Measurements from ENCODE around the gene WWP2.

Gene WWP2

DNA sequence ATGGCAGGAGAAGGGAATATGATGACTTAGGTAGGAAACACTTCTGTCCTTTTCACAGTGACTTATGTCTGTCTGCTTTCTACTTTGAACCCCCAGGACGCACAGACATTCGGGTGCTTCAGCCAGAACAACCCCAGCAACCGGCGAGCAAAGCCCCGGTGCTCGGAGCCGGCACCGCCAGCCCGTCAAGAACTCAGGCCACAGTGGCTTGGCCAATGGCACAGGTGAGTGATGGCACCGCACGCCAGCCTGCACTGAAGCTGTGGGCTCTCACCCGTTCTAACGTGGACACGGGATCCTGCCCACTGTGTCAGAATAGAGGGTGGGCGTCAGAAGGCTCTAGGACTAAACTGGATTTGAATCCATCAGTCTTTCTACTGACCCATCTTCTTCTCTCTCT lies 109.6 kb downstream of the WWP2 start:
- Histone ChIP-seq H3K4me1 (ENCODE audit: control insufficient read depth, insufficient read depth, low read length) (no peaks in the 10 kb centered on the region), H3K27ac (ENCODE audit: low read length) (no peak overlapping the region), H3K9me3 (ENCODE audit: control insufficient read depth, insufficient read depth, low read length) (no peaks in the 10 kb centered on the region), H3K27me3 (ENCODE audit: control insufficient read depth, insufficient read depth, low read length) (no peaks in the 10 kb centered on the region), H3K4me3 (ENCODE audit: low read length) (no peak overlapping the region), H3K36me3 (ENCODE audit: control insufficient read depth, insufficient read depth, low read length) (peaks cover 4% of the 10 kb centered on the region; the same call in 1 of the 2 replicates)
- no peak for DNase-seq (ENCODE audit: low read depth, low spot score)
- no CpG with 5 or more reads among the region's 15 CpGs for WGBS (ENCODE audit: insufficient coverage, insufficient read length)

DNA sequence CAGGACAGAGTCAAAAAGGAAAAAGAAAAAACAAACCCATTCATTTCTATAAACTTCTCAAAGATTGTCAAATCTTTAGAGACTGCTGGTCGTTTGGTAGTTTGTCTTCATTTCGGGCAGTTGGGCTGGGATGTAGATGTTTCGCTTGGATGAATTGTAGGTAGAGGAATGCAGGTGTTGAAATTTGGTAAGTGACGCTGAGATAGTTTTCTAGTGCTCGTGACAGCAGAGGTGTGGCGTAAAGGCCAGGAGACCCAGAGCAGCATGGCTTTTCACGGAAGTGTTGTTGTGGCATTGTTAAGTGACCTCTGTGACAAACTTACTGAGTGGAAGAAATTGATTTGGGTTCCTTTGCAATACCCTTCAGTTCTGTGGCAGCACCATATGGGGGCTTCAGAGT lies 110.8 kb downstream of the WWP2 start:
- H3K9me3 ChIP-seq (ENCODE audit: control insufficient read depth, insufficient read depth, low read length), result no peaks in the 10 kb centered on the region
- no peak overlapping the region for H3K4me3 ChIP-seq (ENCODE audit: low read length)
- no peaks in the 10 kb centered on the region for H3K4me1 ChIP-seq (ENCODE audit: control insufficient read depth, insufficient read depth, low read length)
- H3K27me3 ChIP-seq (ENCODE audit: control insufficient read depth, insufficient read depth, low read length), result no peaks in the 10 kb centered on the region
- no CpG with 5 or more reads among the region's 7 CpGs for WGBS (ENCODE audit: insufficient coverage, insufficient read length)
- DNase-seq (ENCODE audit: low read depth, low spot score), result no peak
- no peak overlapping the region for H3K27ac ChIP-seq (ENCODE audit: low read length)
- H3K36me3 ChIP-seq (ENCODE audit: control insufficient read depth, insufficient read depth, low read length), result peaks cover 4% of the 10 kb centered on the region; the same call in 1 of the 2 replicates

DNA sequence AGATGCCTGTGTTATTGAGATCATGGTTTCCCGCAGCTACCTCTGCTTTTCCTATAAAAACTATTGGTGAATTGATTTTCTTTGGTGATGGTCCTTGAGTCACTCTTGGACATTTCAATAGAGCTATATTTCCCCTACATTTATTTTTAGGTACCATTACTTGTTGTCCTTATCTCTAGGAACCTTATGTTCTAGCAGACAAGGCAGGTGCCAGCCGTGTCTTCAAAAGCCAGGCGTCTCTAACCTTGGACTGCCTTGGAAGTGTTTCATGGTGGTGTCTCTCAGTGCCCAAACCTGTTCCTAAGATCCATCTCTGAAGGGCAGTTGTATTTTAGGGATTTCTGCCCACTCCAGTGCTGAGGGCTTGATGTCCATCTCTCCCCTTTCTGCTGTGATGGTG lies 111.7 kb downstream of the WWP2 start:
- H3K9me3 ChIP-seq (ENCODE audit: control insufficient read depth, insufficient read depth, low read length), result no peaks in the 10 kb centered on the region
- WGBS (ENCODE audit: insufficient coverage, insufficient read length), result no CpG with 5 or more reads among the region's 3 CpGs
- no peak overlapping the region for H3K27ac ChIP-seq (ENCODE audit: low read length)
- H3K36me3 ChIP-seq (ENCODE audit: control insufficient read depth, insufficient read depth, low read length), result peaks cover 4% of the 10 kb centered on the region; the same call in 1 of the 2 replicates
- no peak overlapping the region for H3K4me3 ChIP-seq (ENCODE audit: low read length)
- no peaks in the 10 kb centered on the region for H3K4me1 ChIP-seq (ENCODE audit: control insufficient read depth, insufficient read depth, low read length)
- DNase-seq (ENCODE audit: low read depth, low spot score), result no peak
- H3K27me3 ChIP-seq (ENCODE audit: control insufficient read depth, insufficient read depth, low read length), result no peaks in the 10 kb centered on the region

DNA sequence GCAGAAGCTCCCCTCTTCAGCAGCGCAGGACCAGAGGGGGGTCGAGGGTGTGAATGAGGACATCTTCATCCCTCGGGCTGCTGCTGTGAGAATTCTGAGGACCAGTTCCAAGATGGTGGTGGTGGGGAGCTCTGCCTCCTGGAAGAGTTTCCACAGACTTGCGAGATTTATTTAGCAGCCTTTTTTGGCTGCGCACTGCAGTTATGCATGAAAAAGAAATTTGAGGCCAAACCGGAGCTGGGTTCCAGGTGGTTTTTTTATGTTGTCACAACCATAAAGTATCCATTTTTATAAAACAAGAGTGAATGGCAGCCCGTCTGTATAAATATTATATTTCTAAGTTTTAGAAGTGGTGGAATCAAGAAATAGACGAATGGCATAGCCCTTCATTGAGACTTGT lies 112.1 kb downstream of the WWP2 start:
- no peak overlapping the region for H3K27ac ChIP-seq (ENCODE audit: low read length)
- no peak overlapping the region for H3K4me3 ChIP-seq (ENCODE audit: low read length)
- H3K27me3 ChIP-seq (ENCODE audit: control insufficient read depth, insufficient read depth, low read length), result no peaks in the 10 kb centered on the region
- no peaks in the 10 kb centered on the region for H3K4me1 ChIP-seq (ENCODE audit: control insufficient read depth, insufficient read depth, low read length)
- WGBS (ENCODE audit: insufficient coverage, insufficient read length), result no CpG with 5 or more reads among the region's 8 CpGs
- no peak for DNase-seq (ENCODE audit: low read depth, low spot score)
- no peaks in the 10 kb centered on the region for H3K9me3 ChIP-seq (ENCODE audit: control insufficient read depth, insufficient read depth, low read length)
- peaks cover 4% of the 10 kb centered on the region; the same call in 1 of the 2 replicates for H3K36me3 ChIP-seq (ENCODE audit: control insufficient read depth, insufficient read depth, low read length)

DNA sequence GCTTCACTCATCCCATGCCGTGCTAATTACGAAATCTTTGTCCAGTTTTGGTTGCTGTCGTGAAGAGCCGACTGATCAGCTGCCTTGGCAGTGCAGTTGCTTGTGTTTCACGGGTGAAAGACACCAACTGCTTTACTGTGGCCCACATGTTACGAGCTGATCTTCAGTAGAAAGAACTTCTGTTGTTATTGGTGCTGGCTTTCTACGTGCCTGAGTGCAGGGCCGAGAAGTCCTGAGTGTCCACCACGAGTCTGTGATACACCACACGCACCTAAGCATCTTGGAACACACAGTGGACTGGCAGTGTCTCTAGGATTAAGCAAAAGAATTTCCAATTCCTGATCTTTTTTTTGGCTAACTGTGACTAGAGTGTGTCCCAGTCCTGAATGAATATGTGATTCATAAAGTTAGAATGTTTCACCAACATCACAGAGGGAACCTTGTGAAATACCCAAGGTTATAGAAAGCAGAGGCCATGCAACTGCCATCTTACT lies 118.6 kb downstream of the WWP2 start:
- DNase-seq (ENCODE audit: low read depth, low spot score), result no peak
- no peaks in the 10 kb centered on the region for H3K4me1 ChIP-seq (ENCODE audit: control insufficient read depth, insufficient read depth, low read length)
- no peaks in the 10 kb centered on the region for H3K9me3 ChIP-seq (ENCODE audit: control insufficient read depth, insufficient read depth, low read length)
- H3K4me3 ChIP-seq (ENCODE audit: low read length), result no peak overlapping the region
- no peak overlapping the region for H3K27ac ChIP-seq (ENCODE audit: low read length)
- H3K27me3 ChIP-seq (ENCODE audit: control insufficient read depth, insufficient read depth, low read length), result no peaks in the 10 kb centered on the region
- no peaks in the 10 kb centered on the region for H3K36me3 ChIP-seq (ENCODE audit: control insufficient read depth, insufficient read depth, low read length)
- no CpG with 5 or more reads among the region's 10 CpGs for WGBS (ENCODE audit: insufficient coverage, insufficient read length)

DNA sequence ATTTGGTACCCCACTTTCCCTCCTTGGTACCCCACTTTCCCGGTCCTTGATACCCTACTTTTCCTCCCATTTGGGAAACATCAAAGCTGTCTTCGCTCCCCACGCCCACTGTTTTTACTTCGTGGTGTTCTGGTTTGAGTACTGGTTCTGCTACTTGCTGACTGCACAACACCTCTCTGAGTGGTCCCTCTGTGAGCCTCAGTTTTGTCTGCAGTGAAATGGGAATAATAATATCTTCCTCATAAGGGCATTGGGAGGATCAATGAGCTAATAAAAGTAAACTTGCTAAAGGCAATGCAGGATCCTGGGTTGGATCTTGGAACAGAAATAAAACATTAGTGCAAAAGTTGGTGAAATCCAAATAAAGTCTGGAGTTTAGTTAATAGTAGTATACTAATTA lies 119.0 kb downstream of the WWP2 start:
- Histone ChIP-seq H3K4me3 (ENCODE audit: low read length) (no peak overlapping the region), H3K9me3 (ENCODE audit: control insufficient read depth, insufficient read depth, low read length) (no peaks in the 10 kb centered on the region)
- DNase-seq (ENCODE audit: low read depth, low spot score), result no peak

DNA sequence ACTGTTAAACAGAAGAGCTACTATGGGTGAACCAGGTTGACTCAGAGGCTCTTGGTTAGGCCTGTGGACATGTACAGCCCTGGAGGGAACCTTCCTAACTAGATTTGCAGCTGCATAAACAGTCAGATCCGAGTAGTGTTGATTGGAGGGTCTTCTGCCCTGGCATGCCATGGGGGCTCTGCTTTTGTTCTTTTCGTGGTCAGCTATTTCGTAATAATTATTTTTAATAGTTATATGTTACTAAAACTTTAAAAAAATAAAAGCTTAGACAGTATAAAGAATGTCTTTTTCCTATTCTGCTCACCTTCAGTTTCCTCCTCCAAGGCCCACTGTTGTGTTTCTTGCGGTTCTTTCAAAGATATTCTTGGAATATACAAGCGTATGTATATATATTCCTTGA lies 121.6 kb downstream of the WWP2 start:
- DNase-seq (ENCODE audit: low read depth, low spot score), result no peak
- H3K27ac ChIP-seq (ENCODE audit: low read length), result no peak overlapping the region
- no CpG with 5 or more reads among the region's 5 CpGs for WGBS (ENCODE audit: insufficient coverage, insufficient read length)

More for the DNA sequence above, 119.0 kb downstream of the WWP2 start:
- no peak overlapping the region for H3K27ac ChIP-seq (ENCODE audit: low read length)
- H3K4me1 ChIP-seq (ENCODE audit: control insufficient read depth, insufficient read depth, low read length), result no peaks in the 10 kb centered on the region
- WGBS (ENCODE audit: insufficient coverage, insufficient read length), result no CpG with 5 or more reads among the region's 4 CpGs
- H3K36me3 ChIP-seq (ENCODE audit: control insufficient read depth, insufficient read depth, low read length), result no peaks in the 10 kb centered on the region
- no peaks in the 10 kb centered on the region for H3K27me3 ChIP-seq (ENCODE audit: control insufficient read depth, insufficient read depth, low read length)

DNA sequence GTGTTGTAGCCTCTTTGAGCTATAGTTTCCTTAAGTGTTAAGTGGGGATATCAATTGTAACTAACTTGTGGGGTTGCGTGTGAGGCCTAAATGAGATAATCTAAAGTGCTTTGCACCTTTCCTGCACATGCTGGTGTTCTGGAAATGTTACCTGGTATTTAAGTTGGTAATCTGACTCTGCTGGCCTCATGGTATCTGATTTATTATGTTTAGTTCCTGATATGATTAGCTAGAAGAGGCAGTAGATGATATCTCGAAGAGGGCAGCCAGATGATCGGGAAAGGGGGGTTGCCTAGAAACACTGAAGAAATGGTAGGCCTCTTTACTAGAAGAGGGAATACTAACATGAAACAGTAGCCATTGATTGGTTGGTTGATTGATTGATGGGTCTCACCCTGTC lies 123.6 kb downstream of the WWP2 start:
- H3K27ac ChIP-seq (ENCODE audit: low read length), result no peak overlapping the region
- H3K27me3 ChIP-seq (ENCODE audit: control insufficient read depth, insufficient read depth, low read length), result no peaks in the 10 kb centered on the region
- no CpG with 5 or more reads among the region's 3 CpGs for WGBS (ENCODE audit: insufficient coverage, insufficient read length)
- no peak for DNase-seq (ENCODE audit: low read depth, low spot score)
- no peaks in the 10 kb centered on the region for H3K9me3 ChIP-seq (ENCODE audit: control insufficient read depth, insufficient read depth, low read length)
- no peak overlapping the region for H3K4me3 ChIP-seq (ENCODE audit: low read length)
- H3K36me3 ChIP-seq (ENCODE audit: control insufficient read depth, insufficient read depth, low read length), result peaks cover 3% of the 10 kb centered on the region; the same call in 1 of the 2 replicates
- H3K4me1 ChIP-seq (ENCODE audit: control insufficient read depth, insufficient read depth, low read length), result no peaks in the 10 kb centered on the region

More for the DNA sequence above, 121.6 kb downstream of the WWP2 start:
- H3K4me3 ChIP-seq (ENCODE audit: low read length), result no peak overlapping the region
- H3K9me3 ChIP-seq (ENCODE audit: control insufficient read depth, insufficient read depth, low read length), result no peaks in the 10 kb centered on the region
- H3K27me3 ChIP-seq (ENCODE audit: control insufficient read depth, insufficient read depth, low read length), result no peaks in the 10 kb centered on the region
- H3K4me1 ChIP-seq (ENCODE audit: control insufficient read depth, insufficient read depth, low read length), result no peaks in the 10 kb centered on the region
- H3K36me3 ChIP-seq (ENCODE audit: control insufficient read depth, insufficient read depth, low read length), result no peaks in the 10 kb centered on the region

DNA sequence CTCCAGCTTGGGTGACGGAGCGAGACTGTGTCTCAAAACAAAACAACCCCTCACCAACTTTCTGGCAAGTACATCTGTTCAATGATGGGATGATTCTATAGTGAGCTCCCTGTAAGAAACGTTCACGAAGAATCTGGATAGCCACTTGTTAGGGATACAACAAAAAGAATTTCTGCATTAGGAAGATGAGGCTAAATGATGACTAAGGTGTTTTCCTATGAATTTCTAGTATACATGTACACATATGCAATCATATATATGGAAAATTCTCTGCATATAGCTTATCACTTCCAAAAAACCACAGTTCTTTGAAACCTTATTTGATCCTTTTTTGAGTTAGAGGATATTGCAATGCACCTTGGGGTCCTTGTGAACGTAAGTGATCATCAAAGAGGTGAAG lies 124.6 kb downstream of the WWP2 start:
- H3K36me3 ChIP-seq (ENCODE audit: control insufficient read depth, insufficient read depth, low read length), result peaks cover 3% of the 10 kb centered on the region; the same call in 1 of the 2 replicates
- no peaks in the 10 kb centered on the region for H3K4me1 ChIP-seq (ENCODE audit: control insufficient read depth, insufficient read depth, low read length)
- no peak overlapping the region for H3K4me3 ChIP-seq (ENCODE audit: low read length)
- H3K27me3 ChIP-seq (ENCODE audit: control insufficient read depth, insufficient read depth, low read length), result no peaks in the 10 kb centered on the region
- no CpG with 5 or more reads among the region's 5 CpGs for WGBS (ENCODE audit: insufficient coverage, insufficient read length)
- no peaks in the 10 kb centered on the region for H3K9me3 ChIP-seq (ENCODE audit: control insufficient read depth, insufficient read depth, low read length)
- no peak overlapping the region for H3K27ac ChIP-seq (ENCODE audit: low read length)
- DNase-seq (ENCODE audit: low read depth, low spot score), result no peak

DNA sequence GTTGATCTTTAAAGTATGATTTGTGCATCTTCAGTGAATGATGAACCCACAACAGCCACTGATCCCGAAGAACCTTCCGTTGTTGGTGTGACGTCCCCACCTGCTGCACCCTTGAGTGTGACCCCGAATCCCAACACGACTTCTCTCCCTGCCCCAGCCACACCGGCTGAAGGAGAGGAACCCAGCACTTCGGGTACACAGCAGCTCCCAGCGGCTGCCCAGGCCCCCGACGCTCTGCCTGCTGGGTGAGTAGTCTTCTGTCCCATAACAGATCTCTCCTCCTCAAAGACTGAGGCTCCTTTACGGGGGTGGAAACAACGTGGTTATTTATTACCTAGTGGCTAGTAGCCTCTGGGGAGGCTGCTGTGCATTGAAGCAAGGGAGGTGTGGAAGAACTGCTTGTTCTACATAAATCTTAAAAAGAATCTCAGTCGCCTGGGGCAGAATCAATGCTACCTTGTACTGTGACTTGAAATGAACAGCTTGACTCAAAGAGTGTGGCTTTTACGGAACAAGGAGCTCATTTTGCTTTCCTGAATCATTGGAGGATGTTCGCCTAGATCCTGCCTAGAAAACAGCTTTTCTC lies 126.0 kb downstream of the WWP2 start:
- DNase-seq (ENCODE audit: low read depth, low spot score), result no peak
- H3K27me3 ChIP-seq (ENCODE audit: control insufficient read depth, insufficient read depth, low read length), result no peaks in the 10 kb centered on the region
- H3K4me1 ChIP-seq (ENCODE audit: control insufficient read depth, insufficient read depth, low read length), result no peaks in the 10 kb centered on the region
- no peaks in the 10 kb centered on the region for H3K9me3 ChIP-seq (ENCODE audit: control insufficient read depth, insufficient read depth, low read length)
- no peak overlapping the region for H3K4me3 ChIP-seq (ENCODE audit: low read length)
- peaks cover 3% of the 10 kb centered on the region; the same call in 1 of the 2 replicates for H3K36me3 ChIP-seq (ENCODE audit: control insufficient read depth, insufficient read depth, low read length)
- no CpG with 5 or more reads among the region's 15 CpGs for WGBS (ENCODE audit: insufficient coverage, insufficient read length)
- no peak overlapping the region for H3K27ac ChIP-seq (ENCODE audit: low read length)
